ENCODE data around the gene PTBP1. TPM values are rescaled to one million over a fixed set of nuclear protein-coding genes. Genes with fewer than 3 reads are reported as not detected.
A peak's percentile ranks its signal among the peaks of the same experiment; 100 is the strongest.
"Not testable (repeated sequence)": the region's sequence is repeated elsewhere in the genome, so short reads cannot be mapped to it uniquely, and the experiment has no call there.

Gene PTBP1
- total RNA-seq, 2 donors from 2014 or later, result 604 to 619 TPM

GRCh38 chr19:829129-829758 lies 32.0 kb downstream of the PTBP1 start:
- DNase-seq (ENCODE audit: low spot score), result no peak
- no peaks in the 10 kb centered on the region for H3K4me1 Mint-ChIP-seq (ENCODE audit: low read depth in 2 of 2)
- H3K4me3 Mint-ChIP-seq, result no peak overlapping the region
- H3K9me3 Mint-ChIP-seq, result no peaks in the 10 kb centered on the region
- no peak for ATAC-seq
- H3K27me3 Mint-ChIP-seq, result peaks cover 0 to 3% of the 10 kb centered on the region in 2 donors
- H3K27ac Mint-ChIP-seq, result no peak overlapping the region
- H3K36me3 Mint-ChIP-seq, result no peaks in the 10 kb centered on the region

GRCh38 chr19:831407-832369 lies 34.4 kb downstream of the PTBP1 start:
- DNase-seq (ENCODE audit: low spot score) (no peak), ATAC-seq (no peak)
- Mint-ChIP-seq H3K36me3 (no peaks in the 10 kb centered on the region), H3K4me3 (no peak overlapping the region), H3K27ac (no peak overlapping the region), H3K9me3 (no peaks in the 10 kb centered on the region), H3K4me1 (ENCODE audit: low read depth in 2 of 2) (no peaks in the 10 kb centered on the region), H3K27me3 (peaks cover 7 to 9% of the 10 kb centered on the region in 2 donors)

- DNase-seq (ENCODE audit: low spot score), result no peak
- H3K9me3 Mint-ChIP-seq, result no peaks in the 10 kb centered on the region
- no peaks in the 10 kb centered on the region for H3K4me1 Mint-ChIP-seq (ENCODE audit: low read depth in 2 of 2)
- no peak overlapping the region for H3K4me3 Mint-ChIP-seq
- H3K36me3 Mint-ChIP-seq, result no peaks in the 10 kb centered on the region
- no peak overlapping the region for H3K27ac Mint-ChIP-seq
- H3K27me3 Mint-ChIP-seq, result peaks cover 7 to 9% of the 10 kb centered on the region in 2 donors
- ATAC-seq, result peak in 1 of 2 donors; percentile 40
Measured at GRCh38 chr19:834216-834615, 37.0 kb downstream of the PTBP1 start.

GRCh38 chr19:835210-835810 lies 38.1 kb downstream of the PTBP1 start:
- Mint-ChIP-seq H3K36me3 (no peaks in the 10 kb centered on the region), H3K4me3 (no peak overlapping the region), H3K4me1 (ENCODE audit: low read depth in 2 of 2) (no peaks in the 10 kb centered on the region), H3K9me3 (no peaks in the 10 kb centered on the region), H3K27ac (no peak overlapping the region), H3K27me3 (peaks cover 7 to 9% of the 10 kb centered on the region in 2 donors)
- DNase-seq (ENCODE audit: low spot score) (no peak), ATAC-seq (peak; percentile 57 to 61)

GRCh38 chr19:840519-841206 lies 43.4 kb downstream of the PTBP1 start, which contains the start of gene PRTN3:
PRTN3 (plus strand) TSS chr19:840999; CDS start chr19:841009, 10 bp downstream.
- peak within 1 kb of the TSS in 1 of 2 donors; percentile 42 for H3K27ac Mint-ChIP-seq
- H3K4me1 Mint-ChIP-seq (ENCODE audit: low read depth in 2 of 2), result peaks cover 0 to 7% of the 10 kb centered on the region in 2 donors
- DNase-seq (ENCODE audit: low spot score), result no peak
- peaks cover 15 to 21% of the 10 kb centered on the region in 2 donors for H3K27me3 Mint-ChIP-seq
- peaks cover 6% of the 10 kb centered on the region for H3K36me3 Mint-ChIP-seq
- no peaks in the 10 kb centered on the region for H3K9me3 Mint-ChIP-seq
- ATAC-seq, result no peak
- H3K4me3 Mint-ChIP-seq, result peak within 1 kb of the TSS; percentile 47

GRCh38 chr19:842802-843179 lies 45.5 kb downstream of the PTBP1 start:
- H3K36me3 Mint-ChIP-seq; DNase-seq (ENCODE audit: low spot score); H3K4me3 Mint-ChIP-seq; H3K9me3 Mint-ChIP-seq; ATAC-seq; H3K27ac Mint-ChIP-seq: not testable (repeated sequence)
- peaks cover 0 to 11% of the 10 kb centered on the region in 2 donors for H3K4me1 Mint-ChIP-seq (ENCODE audit: low read depth in 2 of 2)
- H3K27me3 Mint-ChIP-seq, result peaks cover 18 to 24% of the 10 kb centered on the region in 2 donors

GRCh38 chr19:843180-843835 lies 46.1 kb downstream of the PTBP1 start:
- ATAC-seq (peak in 1 of 2 donors; percentile 36), DNase-seq (ENCODE audit: low spot score) (no peak)
- Mint-ChIP-seq H3K4me1 (ENCODE audit: low read depth in 2 of 2) (peaks cover 0 to 11% of the 10 kb centered on the region in 2 donors), H3K27ac (no peak overlapping the region), H3K36me3 (peaks cover 6% of the 10 kb centered on the region), H3K27me3 (peaks cover 18 to 24% of the 10 kb centered on the region in 2 donors), H3K4me3 (no peak overlapping the region), H3K9me3 (no peaks in the 10 kb centered on the region)

GRCh38 chr19:843836-844545 lies 46.7 kb downstream of the PTBP1 start:
- no peak for DNase-seq (ENCODE audit: low spot score)
- Mint-ChIP-seq H3K4me1 (ENCODE audit: low read depth in 2 of 2) (peaks cover 0 to 11% of the 10 kb centered on the region in 2 donors), H3K4me3 (no peak overlapping the region), H3K27ac (no peak overlapping the region), H3K9me3 (no peaks in the 10 kb centered on the region), H3K36me3 (peaks cover 6% of the 10 kb centered on the region), H3K27me3 (peaks cover 18 to 24% of the 10 kb centered on the region in 2 donors)
- no peak for ATAC-seq

- ATAC-seq, result no peak
- H3K9me3 Mint-ChIP-seq, result no peaks in the 10 kb centered on the region
- H3K4me3 Mint-ChIP-seq, result no peak overlapping the region
- no peak overlapping the region for H3K27ac Mint-ChIP-seq
- peaks cover 18 to 24% of the 10 kb centered on the region in 2 donors for H3K27me3 Mint-ChIP-seq
- peaks cover 0 to 11% of the 10 kb centered on the region in 2 donors for H3K4me1 Mint-ChIP-seq (ENCODE audit: low read depth in 2 of 2)
- peaks cover 6% of the 10 kb centered on the region for H3K36me3 Mint-ChIP-seq
- DNase-seq (ENCODE audit: low spot score), result no peak
Measured at GRCh38 chr19:844546-844971, 47.3 kb downstream of the PTBP1 start.

GRCh38 chr19:845707-846521 lies 48.7 kb downstream of the PTBP1 start:
- Mint-ChIP-seq H3K36me3 (peaks cover 6% of the 10 kb centered on the region), H3K4me1 (ENCODE audit: low read depth in 2 of 2) (peaks cover 0 to 11% of the 10 kb centered on the region in 2 donors), H3K27ac (peak overlapping the region in 1 of 2 donors; percentile 33), H3K4me3 (no peak overlapping the region), H3K9me3 (no peaks in the 10 kb centered on the region), H3K27me3 (peaks cover 18 to 24% of the 10 kb centered on the region in 2 donors)
- ATAC-seq, result no peak
- no peak for DNase-seq (ENCODE audit: low spot score)

GRCh38 chr19:848386-848921 lies 51.2 kb downstream of the PTBP1 start:
- Mint-ChIP-seq H3K9me3 (no peaks in the 10 kb centered on the region), H3K4me1 (ENCODE audit: low read depth in 2 of 2) (peaks cover 0 to 6% of the 10 kb centered on the region in 2 donors), H3K36me3 (no peaks in the 10 kb centered on the region), H3K27me3 (peaks cover 13 to 15% of the 10 kb centered on the region in 2 donors), H3K27ac (no peak overlapping the region), H3K4me3 (no peak overlapping the region)
- DNase-seq (ENCODE audit: low spot score) (no peak), ATAC-seq (no peak)

Measured in natural killer cell treated with Interleukin-12 subunit alpha and Interleukin-12 subunit beta and Interleukin-15 and Interleukin-18, amount 100 ng/mL, for 72 hours (primary cell).